Measurements from ENCODE around the gene RGS14.
"Not testable (repeated sequence)": the region's sequence is repeated elsewhere in the genome, so short reads cannot be mapped to it uniquely, and the experiment has no call there.

The RGS14 gene

GRCh38 chr5:177405312-177405711 is 47.6 kb downstream of the RGS14 start:
- no peak for DNase-seq

GRCh38 chr5:177405805-177406204 is 48.1 kb downstream of the RGS14 start:
- no peak for DNase-seq

- DNase-seq = no peak
Observed at GRCh38 chr5:177409043-177409801, 51.5 kb downstream of the RGS14 start, which contains the start of gene F12. F12 (minus strand) TSS chr5:177409564; CDS start chr5:177409527, 37 bp downstream.

- no peak for DNase-seq
Observed at GRCh38 chr5:177410575-177410974, 52.9 kb downstream of the RGS14 start.

- no peak for DNase-seq
Observed at GRCh38 chr5:177412603-177413233, 55.0 kb downstream of the RGS14 start.

GRCh38 chr5:177414481-177414880 is 56.8 kb downstream of the RGS14 start:
- no peak for DNase-seq

GRCh38 chr5:177417081-177417480 is 59.4 kb downstream of the RGS14 start:
- DNase-seq = not testable (repeated sequence)

GRCh38 chr5:177419046-177419445 is 61.3 kb downstream of the RGS14 start:
- no peak for DNase-seq

- DNase-seq = not testable (repeated sequence)
Observed at GRCh38 chr5:177420472-177420871, 62.7 kb downstream of the RGS14 start.

GRCh38 chr5:177421062-177421798 is 63.5 kb downstream of the RGS14 start:
- DNase-seq = no peak
